HG02642 (cell line): ENCODE results near the gene OLIG1.

Experiments used
- ATAC-seq: cut with Tn5 transposase; IDR thresholded peaks from one replicate; pipeline ENCODE4 v1.9.1; 2021; ENCODE audit warnings: mild to moderate bottlenecking; ENCODE audit not compliant: unreplicated experiment, poor library complexity

OLIG1 gene

GRCh38 chr21:33030633-33031032, 39.3 kb upstream of the OLIG1 start:
- ATAC-seq = no peak

- ATAC-seq = no peak
These were observed 38.6 kb upstream of the OLIG1 start for GRCh38 chr21:33031152-33031911.

GRCh38 chr21:33032434-33033047, 37.4 kb upstream of the OLIG1 start:
- no peak for ATAC-seq

- ATAC-seq = no peak
These were observed 36.6 kb upstream of the OLIG1 start for GRCh38 chr21:33033094-33033951.

GRCh38 chr21:33033961-33034413, 36.0 kb upstream of the OLIG1 start:
- ATAC-seq = no peak

- no peak for ATAC-seq
These were observed 34.8 kb upstream of the OLIG1 start for GRCh38 chr21:33035147-33035546.

GRCh38 chr21:33036430-33037162, 33.3 kb upstream of the OLIG1 start:
- ATAC-seq = no peak

GRCh38 chr21:33037501-33037900, 32.4 kb upstream of the OLIG1 start:
- ATAC-seq = no peak

GRCh38 chr21:33039536-33039935, 30.4 kb upstream of the OLIG1 start:
- no peak for ATAC-seq

- no peak for ATAC-seq
These were observed 29.7 kb upstream of the OLIG1 start for GRCh38 chr21:33040215-33040614.

- ATAC-seq = no peak
These were observed 28.0 kb upstream of the OLIG1 start for GRCh38 chr21:33041981-33042380.

- no peak for ATAC-seq
These were observed 27.1 kb upstream of the OLIG1 start for GRCh38 chr21:33042812-33043211.

- no peak for ATAC-seq
These were observed 23.5 kb upstream of the OLIG1 start for GRCh38 chr21:33046455-33046854.

- no peak for ATAC-seq
These were observed 22.7 kb upstream of the OLIG1 start for GRCh38 chr21:33047231-33047630.

- no peak for ATAC-seq
These were observed 18.0 kb upstream of the OLIG1 start for GRCh38 chr21:33051925-33052324.

GRCh38 chr21:33053951-33054350, 16.0 kb upstream of the OLIG1 start:
- ATAC-seq = no peak

- ATAC-seq = no peak
These were observed 13.9 kb upstream of the OLIG1 start for GRCh38 chr21:33055991-33056390.

GRCh38 chr21:33057385-33057940, 12.5 kb upstream of the OLIG1 start:
- ATAC-seq = no peak

GRCh38 chr21:33058527-33058926, 11.4 kb upstream of the OLIG1 start:
- no peak for ATAC-seq

- no peak for ATAC-seq
These were observed 11.0 kb upstream of the OLIG1 start for GRCh38 chr21:33058957-33059356.
